ENCODE data around the gene ZNF830.
A peak's percentile ranks its signal among the peaks of the same experiment; 100 is the strongest.

Gene ZNF830

DNA sequence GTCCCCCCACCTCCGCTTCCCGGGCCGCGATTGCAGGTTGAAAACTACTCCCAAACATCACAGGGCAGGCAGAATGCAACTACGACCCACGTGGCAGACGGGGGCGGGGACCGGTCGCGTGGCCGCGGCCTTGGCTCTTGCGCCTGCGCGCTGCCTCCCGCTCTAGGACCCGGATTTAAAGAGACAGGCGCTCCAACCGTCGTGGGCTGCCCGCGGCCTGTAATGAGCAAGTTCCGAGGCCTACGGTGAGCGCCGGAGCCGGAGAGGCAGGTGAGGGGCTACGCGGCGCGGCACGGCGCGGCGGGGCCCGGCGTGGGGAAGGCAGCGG is 19.0 kb downstream of the ZNF830 start, which contains the start of gene LIG3:
LIG3 (plus strand) TSS at position 160 of the 328 bp plus-strand sequence. CDS start 2,494 bp downstream, outside the sequence.
- TF ChIP-seq, protein P1, sequence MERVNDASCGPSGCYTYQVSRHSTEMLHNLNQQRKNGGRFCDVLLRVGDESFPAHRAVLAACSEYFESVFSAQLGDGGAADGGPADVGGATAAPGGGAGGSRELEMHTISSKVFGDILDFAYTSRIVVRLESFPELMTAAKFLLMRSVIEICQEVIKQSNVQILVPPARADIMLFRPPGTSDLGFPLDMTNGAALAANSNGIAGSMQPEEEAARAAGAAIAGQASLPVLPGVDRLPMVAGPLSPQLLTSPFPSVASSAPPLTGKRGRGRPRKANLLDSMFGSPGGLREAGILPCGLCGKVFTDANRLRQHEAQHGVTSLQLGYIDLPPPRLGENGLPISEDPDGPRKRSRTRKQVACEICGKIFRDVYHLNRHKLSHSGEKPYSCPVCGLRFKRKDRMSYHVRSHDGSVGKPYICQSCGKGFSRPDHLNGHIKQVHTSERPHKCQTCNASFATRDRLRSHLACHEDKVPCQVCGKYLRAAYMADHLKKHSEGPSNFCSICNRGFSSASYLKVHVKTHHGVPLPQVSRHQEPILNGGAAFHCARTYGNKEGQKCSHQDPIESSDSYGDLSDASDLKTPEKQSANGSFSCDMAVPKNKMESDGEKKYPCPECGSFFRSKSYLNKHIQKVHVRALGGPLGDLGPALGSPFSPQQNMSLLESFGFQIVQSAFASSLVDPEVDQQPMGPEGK (CRISPR knock-in tag; IDR thresholded peaks at IDR 0.05; ENCODE audit: borderline replicate concordance) = no peak
- TF ChIP-seq PPARA (CRISPR knock-in tag; IDR thresholded peaks at IDR 0.05; ENCODE audit: borderline replicate concordance) = no peak
- TF ChIP-seq RARB (CRISPR knock-in tag; IDR thresholded peaks at IDR 0.05) = no peak
- TF ChIP-seq ZC3H10 (CRISPR knock-in tag; IDR thresholded peaks at IDR 0.05) = no peak
- TF ChIP-seq, protein P2, sequence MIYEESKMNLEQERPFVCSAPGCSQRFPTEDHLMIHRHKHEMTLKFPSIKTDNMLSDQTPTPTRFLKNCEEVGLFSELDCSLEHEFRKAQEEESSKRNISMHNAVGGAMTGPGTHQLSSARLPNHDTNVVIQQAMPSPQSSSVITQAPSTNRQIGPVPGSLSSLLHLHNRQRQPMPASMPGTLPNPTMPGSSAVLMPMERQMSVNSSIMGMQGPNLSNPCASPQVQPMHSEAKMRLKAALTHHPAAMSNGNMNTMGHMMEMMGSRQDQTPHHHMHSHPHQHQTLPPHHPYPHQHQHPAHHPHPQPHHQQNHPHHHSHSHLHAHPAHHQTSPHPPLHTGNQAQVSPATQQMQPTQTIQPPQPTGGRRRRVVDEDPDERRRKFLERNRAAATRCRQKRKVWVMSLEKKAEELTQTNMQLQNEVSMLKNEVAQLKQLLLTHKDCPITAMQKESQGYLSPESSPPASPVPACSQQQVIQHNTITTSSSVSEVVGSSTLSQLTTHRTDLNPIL (CRISPR knock-in tag; IDR thresholded peaks at IDR 0.05; ENCODE audit: low read depth) = no peak
- TF ChIP-seq TCF4 (CRISPR knock-in tag; IDR thresholded peaks at IDR 0.05; ENCODE audit: borderline replicate concordance) = no peak
- TF ChIP-seq, protein P3, sequence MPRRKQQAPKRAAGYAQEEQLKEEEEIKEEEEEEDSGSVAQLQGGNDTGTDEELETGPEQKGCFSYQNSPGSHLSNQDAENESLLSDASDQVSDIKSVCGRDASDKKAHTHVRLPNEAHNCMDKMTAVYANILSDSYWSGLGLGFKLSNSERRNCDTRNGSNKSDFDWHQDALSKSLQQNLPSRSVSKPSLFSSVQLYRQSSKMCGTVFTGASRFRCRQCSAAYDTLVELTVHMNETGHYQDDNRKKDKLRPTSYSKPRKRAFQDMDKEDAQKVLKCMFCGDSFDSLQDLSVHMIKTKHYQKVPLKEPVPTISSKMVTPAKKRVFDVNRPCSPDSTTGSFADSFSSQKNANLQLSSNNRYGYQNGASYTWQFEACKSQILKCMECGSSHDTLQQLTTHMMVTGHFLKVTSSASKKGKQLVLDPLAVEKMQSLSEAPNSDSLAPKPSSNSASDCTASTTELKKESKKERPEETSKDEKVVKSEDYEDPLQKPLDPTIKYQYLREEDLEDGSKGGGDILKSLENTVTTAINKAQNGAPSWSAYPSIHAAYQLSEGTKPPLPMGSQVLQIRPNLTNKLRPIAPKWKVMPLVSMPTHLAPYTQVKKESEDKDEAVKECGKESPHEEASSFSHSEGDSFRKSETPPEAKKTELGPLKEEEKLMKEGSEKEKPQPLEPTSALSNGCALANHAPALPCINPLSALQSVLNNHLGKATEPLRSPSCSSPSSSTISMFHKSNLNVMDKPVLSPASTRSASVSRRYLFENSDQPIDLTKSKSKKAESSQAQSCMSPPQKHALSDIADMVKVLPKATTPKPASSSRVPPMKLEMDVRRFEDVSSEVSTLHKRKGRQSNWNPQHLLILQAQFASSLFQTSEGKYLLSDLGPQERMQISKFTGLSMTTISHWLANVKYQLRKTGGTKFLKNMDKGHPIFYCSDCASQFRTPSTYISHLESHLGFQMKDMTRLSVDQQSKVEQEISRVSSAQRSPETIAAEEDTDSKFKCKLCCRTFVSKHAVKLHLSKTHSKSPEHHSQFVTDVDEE (CRISPR knock-in tag; IDR thresholded peaks at IDR 0.05) = no peak
- no peak for TF ChIP-seq TOX (CRISPR knock-in tag; IDR thresholded peaks at IDR 0.05; ENCODE audit: borderline replicate concordance)
- no peak for TF ChIP-seq ISL1 (CRISPR knock-in tag; IDR thresholded peaks at IDR 0.05)
- no peak for TF ChIP-seq OSR1 (CRISPR knock-in tag; IDR thresholded peaks at IDR 0.05)
- no peak for TF ChIP-seq ESRRG (CRISPR knock-in tag; IDR thresholded peaks at IDR 0.05)
- no peak for TF ChIP-seq SNAI2 (CRISPR knock-in tag; IDR thresholded peaks at IDR 0.05)
- no peak for TF ChIP-seq ZFP30 (CRISPR knock-in tag; IDR thresholded peaks at IDR 0.05)
- TF ChIP-seq ZNF8 (CRISPR knock-in tag; IDR thresholded peaks at IDR 0.05) = no peak
- ATAC-seq = peak; percentile 77

DNA sequence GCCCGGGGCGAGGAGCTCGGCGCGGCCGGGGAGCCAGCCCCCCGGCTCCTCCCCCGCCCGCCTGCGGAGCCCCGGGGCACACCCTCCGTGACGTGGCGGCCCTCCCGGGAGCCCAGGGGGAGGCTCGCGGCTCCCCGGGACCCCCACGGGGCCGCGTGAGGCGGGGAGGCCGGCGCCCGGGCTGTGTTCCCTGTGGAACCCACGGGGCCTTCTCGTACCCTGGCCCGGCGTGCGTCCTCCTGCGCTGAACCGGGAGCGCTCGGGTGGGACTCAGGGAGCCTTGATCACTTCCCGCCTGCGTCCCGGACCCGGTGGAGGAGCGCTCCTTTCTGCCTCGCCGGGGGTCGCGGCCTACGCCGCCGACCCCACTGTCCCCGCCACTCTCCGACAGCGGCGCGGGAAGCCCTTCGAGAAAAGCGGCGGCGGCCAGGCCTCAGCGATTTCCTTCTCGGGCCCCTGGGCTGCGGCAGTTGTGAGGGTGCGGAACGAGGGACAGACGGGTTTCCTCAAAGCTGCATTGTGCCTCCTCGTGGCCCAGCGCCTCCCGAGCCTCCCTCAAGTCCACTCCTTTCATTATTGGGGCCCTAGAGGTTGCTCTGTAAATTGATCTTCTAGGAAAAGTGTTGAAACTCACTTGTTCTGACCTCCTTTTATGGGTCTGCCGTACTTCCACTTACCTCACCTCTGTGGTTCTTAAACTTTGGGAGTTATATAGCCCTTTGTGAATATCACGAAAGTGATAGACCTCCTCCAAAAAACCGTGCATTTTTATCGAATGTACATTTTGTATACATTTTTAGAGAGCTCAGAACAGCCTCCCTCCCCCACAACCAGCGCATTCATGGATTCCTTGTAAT is 19.6 kb downstream of the ZNF830 start:
- ATAC-seq = peak; percentile 93
- TF ChIP-seq, protein P4, sequence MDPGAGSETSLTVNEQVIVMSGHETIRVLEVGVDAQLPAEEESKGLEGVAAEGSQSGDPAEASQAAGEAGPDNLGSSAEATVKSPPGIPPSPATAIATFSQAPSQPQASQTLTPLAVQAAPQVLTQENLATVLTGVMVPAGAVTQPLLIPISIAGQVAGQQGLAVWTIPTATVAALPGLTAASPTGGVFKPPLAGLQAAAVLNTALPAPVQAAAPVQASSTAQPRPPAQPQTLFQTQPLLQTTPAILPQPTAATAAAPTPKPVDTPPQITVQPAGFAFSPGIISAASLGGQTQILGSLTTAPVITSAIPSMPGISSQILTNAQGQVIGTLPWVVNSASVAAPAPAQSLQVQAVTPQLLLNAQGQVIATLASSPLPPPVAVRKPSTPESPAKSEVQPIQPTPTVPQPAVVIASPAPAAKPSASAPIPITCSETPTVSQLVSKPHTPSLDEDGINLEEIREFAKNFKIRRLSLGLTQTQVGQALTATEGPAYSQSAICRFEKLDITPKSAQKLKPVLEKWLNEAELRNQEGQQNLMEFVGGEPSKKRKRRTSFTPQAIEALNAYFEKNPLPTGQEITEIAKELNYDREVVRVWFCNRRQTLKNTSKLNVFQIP (CRISPR knock-in tag; IDR thresholded peaks at IDR 0.05; ENCODE audit: borderline replicate concordance, low read depth) = no peak
- TF ChIP-seq SNAI2 (CRISPR knock-in tag; IDR thresholded peaks at IDR 0.05) = no peak
- TF ChIP-seq ZNF565 (CRISPR knock-in tag; conservative IDR thresholded peaks at IDR 0.05; ENCODE audit: low read depth) = no peak
- TF ChIP-seq, protein P3 (CRISPR knock-in tag; IDR thresholded peaks at IDR 0.05) = no peak
- TF ChIP-seq OSR1 (CRISPR knock-in tag; IDR thresholded peaks at IDR 0.05) = no peak
- TF ChIP-seq ARNTL (CRISPR knock-in tag; IDR thresholded peaks at IDR 0.05; ENCODE audit: borderline replicate concordance, low read depth) = no peak
- TF ChIP-seq TOX (CRISPR knock-in tag; IDR thresholded peaks at IDR 0.05; ENCODE audit: borderline replicate concordance) = no peak
- no peak for TF ChIP-seq CSDC2 (CRISPR knock-in tag; IDR thresholded peaks at IDR 0.05)
- TF ChIP-seq, protein P5, sequence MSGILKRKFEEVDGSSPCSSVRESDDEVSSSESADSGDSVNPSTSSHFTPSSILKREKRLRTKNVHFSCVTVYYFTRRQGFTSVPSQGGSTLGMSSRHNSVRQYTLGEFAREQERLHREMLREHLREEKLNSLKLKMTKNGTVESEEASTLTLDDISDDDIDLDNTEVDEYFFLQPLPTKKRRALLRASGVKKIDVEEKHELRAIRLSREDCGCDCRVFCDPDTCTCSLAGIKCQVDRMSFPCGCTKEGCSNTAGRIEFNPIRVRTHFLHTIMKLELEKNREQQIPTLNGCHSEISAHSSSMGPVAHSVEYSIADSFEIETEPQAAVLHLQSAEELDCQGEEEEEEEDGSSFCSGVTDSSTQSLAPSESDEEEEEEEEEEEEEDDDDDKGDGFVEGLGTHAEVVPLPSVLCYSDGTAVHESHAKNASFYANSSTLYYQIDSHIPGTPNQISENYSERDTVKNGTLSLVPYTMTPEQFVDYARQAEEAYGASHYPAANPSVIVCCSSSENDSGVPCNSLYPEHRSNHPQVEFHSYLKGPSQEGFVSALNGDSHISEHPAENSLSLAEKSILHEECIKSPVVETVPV (CRISPR knock-in tag; IDR thresholded peaks at IDR 0.05) = no peak
- no peak for TF ChIP-seq ESRRG (CRISPR knock-in tag; IDR thresholded peaks at IDR 0.05)
